ENCODE measurements around the gene FAM117B. TPM values are rescaled to one million over a fixed set of nuclear protein-coding genes. Genes with fewer than 3 reads are reported as not detected.

FAM117B gene
- total RNA-seq, 1 experiment from 2014 or later: 13.3 TPM

DNA sequence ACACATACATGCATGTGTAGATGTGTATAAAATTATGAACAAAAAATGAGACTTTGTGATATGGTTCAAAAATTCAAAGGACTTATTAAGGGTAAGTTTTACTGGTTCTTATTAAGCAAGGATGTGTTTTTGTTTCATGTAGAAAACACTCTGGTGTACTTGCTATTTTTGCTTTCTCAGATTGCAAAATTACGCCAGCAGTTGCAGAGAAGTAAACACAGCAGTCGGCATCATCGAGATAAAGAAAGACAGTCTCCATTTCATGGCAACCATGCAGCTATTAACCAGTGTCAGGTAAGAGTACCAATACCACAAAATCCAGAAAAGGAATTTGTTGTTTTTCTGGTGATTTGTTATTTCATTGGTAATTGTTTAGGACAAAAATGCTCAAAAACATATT, 91.3 kb downstream of the FAM117B start:
- CTCF ChIA-PET: no interaction called here
- no TSS peak for BruUV-seq (replicated peaks)
- no peaks in the 10 kb centered on the region for H3K9me3 ChIP-seq (ENCODE audit: low read depth, low read length, poor library complexity, severe bottlenecking)
- H3K27me3 ChIP-seq (replicated peaks; ENCODE audit: insufficient read depth, low read depth, low read length, poor library complexity): no peaks in the 10 kb centered on the region
- DNase-seq (ENCODE audit: low spot score): no peak
- intact Hi-C loops (cut with micrococcal nuclease; ENCODE audit: unreplicated experiment): no loop called here
- H3K36me3 ChIP-seq (ENCODE audit: insufficient read depth, low read length, poor library complexity, severe bottlenecking): no peaks in the 10 kb centered on the region
- no peak overlapping the region for H3K27ac ChIP-seq (ENCODE audit: low read depth, low read length, poor library complexity, severe bottlenecking)
- POLR2A ChIA-PET (ENCODE audit: low non-redundant PET): no interaction called here
- TF ChIP-seq, protein P1, sequence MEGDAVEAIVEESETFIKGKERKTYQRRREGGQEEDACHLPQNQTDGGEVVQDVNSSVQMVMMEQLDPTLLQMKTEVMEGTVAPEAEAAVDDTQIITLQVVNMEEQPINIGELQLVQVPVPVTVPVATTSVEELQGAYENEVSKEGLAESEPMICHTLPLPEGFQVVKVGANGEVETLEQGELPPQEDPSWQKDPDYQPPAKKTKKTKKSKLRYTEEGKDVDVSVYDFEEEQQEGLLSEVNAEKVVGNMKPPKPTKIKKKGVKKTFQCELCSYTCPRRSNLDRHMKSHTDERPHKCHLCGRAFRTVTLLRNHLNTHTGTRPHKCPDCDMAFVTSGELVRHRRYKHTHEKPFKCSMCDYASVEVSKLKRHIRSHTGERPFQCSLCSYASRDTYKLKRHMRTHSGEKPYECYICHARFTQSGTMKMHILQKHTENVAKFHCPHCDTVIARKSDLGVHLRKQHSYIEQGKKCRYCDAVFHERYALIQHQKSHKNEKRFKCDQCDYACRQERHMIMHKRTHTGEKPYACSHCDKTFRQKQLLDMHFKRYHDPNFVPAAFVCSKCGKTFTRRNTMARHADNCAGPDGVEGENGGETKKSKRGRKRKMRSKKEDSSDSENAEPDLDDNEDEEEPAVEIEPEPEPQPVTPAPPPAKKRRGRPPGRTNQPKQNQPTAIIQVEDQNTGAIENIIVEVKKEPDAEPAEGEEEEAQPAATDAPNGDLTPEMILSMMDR (conservative IDR thresholded peaks at IDR 0.05; ENCODE audit: low read depth, low read length): no peak
- TF ChIP-seq EZH2 (IDR thresholded peaks at IDR 0.05; ENCODE audit: borderline replicate concordance, low read depth, low read length, poor library complexity, severe bottlenecking): no peak
- H3K4me3 ChIP-seq (ENCODE audit: low read depth, low read length, poor library complexity, severe bottlenecking): no peak overlapping the region
- H3K4me1 ChIP-seq (ENCODE audit: insufficient read depth, low read length, poor library complexity, severe bottlenecking): no peaks in the 10 kb centered on the region

DNA sequence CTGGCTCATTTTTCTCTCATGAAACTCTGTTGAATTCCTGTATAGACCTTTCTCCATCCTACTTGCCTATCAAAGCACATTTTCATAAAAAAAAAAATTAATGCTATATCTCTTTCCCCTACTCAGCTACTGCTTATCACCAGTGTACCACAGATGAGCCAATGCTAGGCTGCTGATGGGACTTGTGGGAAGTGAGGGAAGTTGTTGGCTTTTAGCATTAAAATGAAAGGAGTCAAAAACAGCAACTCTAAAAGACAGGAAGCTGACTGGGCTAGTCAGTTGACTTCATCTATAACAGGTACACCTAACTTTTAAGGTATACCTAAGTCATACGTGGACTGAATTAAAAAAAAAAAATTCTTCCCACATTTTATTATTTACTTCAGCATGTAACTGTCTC, 102.1 kb downstream of the FAM117B start:
- Histone ChIP-seq H3K36me3 (ENCODE audit: insufficient read depth, low read length, poor library complexity, severe bottlenecking) (no peaks in the 10 kb centered on the region), H3K4me1 (ENCODE audit: insufficient read depth, low read length, poor library complexity, severe bottlenecking) (no peaks in the 10 kb centered on the region), H3K9me3 (ENCODE audit: low read depth, low read length, poor library complexity, severe bottlenecking) (no peaks in the 10 kb centered on the region), H3K4me3 (ENCODE audit: low read depth, low read length, poor library complexity, severe bottlenecking) (no peak overlapping the region), H3K27me3 (replicated peaks; ENCODE audit: insufficient read depth, low read depth, low read length, poor library complexity) (no peaks in the 10 kb centered on the region), H3K27ac (ENCODE audit: low read depth, low read length, poor library complexity, severe bottlenecking) (no peak overlapping the region)
- no TSS peak for BruUV-seq (replicated peaks)
- TF ChIP-seq EZH2 (IDR thresholded peaks at IDR 0.05; ENCODE audit: borderline replicate concordance, low read depth, low read length, poor library complexity, severe bottlenecking): no peak
- TF ChIP-seq, protein P1 (conservative IDR thresholded peaks at IDR 0.05; ENCODE audit: low read depth, low read length): no peak
- POLR2A ChIA-PET (ENCODE audit: low non-redundant PET): no interaction called here
- CTCF ChIA-PET: no interaction called here
- DNase-seq (ENCODE audit: low spot score): no peak
- intact Hi-C loops (cut with micrococcal nuclease; ENCODE audit: unreplicated experiment): no loop called here

DNA sequence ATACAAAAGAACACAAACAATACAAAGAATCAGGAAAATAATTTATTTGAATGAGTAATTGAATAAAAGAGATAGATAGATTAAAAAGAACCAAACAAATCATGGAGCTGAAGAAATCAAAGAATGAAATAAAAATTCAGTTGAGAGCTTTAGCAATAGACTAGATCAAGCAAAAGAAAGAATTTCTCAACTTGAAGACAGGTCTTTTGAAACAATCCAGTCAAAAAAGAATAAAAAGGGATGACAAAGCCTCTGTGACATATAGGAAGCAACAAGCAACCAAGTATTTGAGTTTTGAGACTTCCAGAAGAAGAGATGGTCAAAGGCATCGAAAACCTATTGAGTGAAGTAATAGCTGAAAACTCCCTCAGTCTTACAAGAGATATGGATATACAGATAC, 108.8 kb downstream of the FAM117B start:
- ChIA-PET POLR2A (ENCODE audit: low non-redundant PET) (no interaction called here), CTCF (no interaction called here)
- Histone ChIP-seq H3K4me1 (ENCODE audit: insufficient read depth, low read length, poor library complexity, severe bottlenecking) (no peaks in the 10 kb centered on the region), H3K27ac (ENCODE audit: low read depth, low read length, poor library complexity, severe bottlenecking) (no peak overlapping the region), H3K27me3 (replicated peaks; ENCODE audit: insufficient read depth, low read depth, low read length, poor library complexity) (no peaks in the 10 kb centered on the region), H3K9me3 (ENCODE audit: low read depth, low read length, poor library complexity, severe bottlenecking) (peaks cover 11% of the 10 kb centered on the region), H3K4me3 (ENCODE audit: low read depth, low read length, poor library complexity, severe bottlenecking) (no peak overlapping the region), H3K36me3 (ENCODE audit: insufficient read depth, low read length, poor library complexity, severe bottlenecking) (no peaks in the 10 kb centered on the region)
- DNase-seq (ENCODE audit: low spot score): no peak
- no TSS peak for BruUV-seq (replicated peaks)
- intact Hi-C loops (cut with micrococcal nuclease; ENCODE audit: unreplicated experiment): no loop called here
- TF ChIP-seq EZH2 (IDR thresholded peaks at IDR 0.05; ENCODE audit: borderline replicate concordance, low read depth, low read length, poor library complexity, severe bottlenecking): no peak
- TF ChIP-seq, protein P1 (conservative IDR thresholded peaks at IDR 0.05; ENCODE audit: low read depth, low read length): no peak

All from A673 (cell line).